Peyer's patch (tissue), 4 donors: Measurements from ENCODE around the gene TSKS. TPM values are rescaled to one million over a fixed set of nuclear protein-coding genes. Genes with fewer than 3 reads are reported as not detected.

Experiments
- DNase-seq, 3 donors: peaks; one replicate each; pipeline ENCODE4 v3.0.0-alpha.2; 2017 to 2019
- H3K27ac ChIP-seq, 4 donors: fragments of 200-600 bp; sonication (generic); one replicate each; pipeline ENCODE4 v1.5.1; 2016 to 2019
- H3K27me3 ChIP-seq, 2 donors: fragments of 200-600 bp; sonication (generic); one replicate each; pipeline ENCODE4 v1.5.1; 2019
- H3K36me3 ChIP-seq, 3 donors: fragments of 200-600 bp; sonication (generic); one replicate each; pipeline ENCODE4 v1.5.1; 2016 to 2019
- H3K4me1 ChIP-seq, 4 donors: fragments of 200-600 bp; sonication (generic); one replicate each; pipeline ENCODE4 v1.5.1; 2016 to 2019
- H3K4me3 ChIP-seq, 4 donors: fragments of 200-600 bp; sonication (generic); 1 replicate in 3 of 4; 2 replicates in 1 of 4; pipeline ENCODE4 v1.5.1; 2016 to 2019; ENCODE audit warnings: mild to moderate bottlenecking in 1 of 4
- H3K9me3 ChIP-seq, 4 donors: fragments of 200-600 bp; sonication (generic); one replicate each; pipeline ENCODE4 v1.5.1; 2016 to 2019; ENCODE audit warnings: mild to moderate bottlenecking in 1 of 4
- POLR2A ChIP-seq, 2 donors: fragments of 450-650 bp; IDR thresholded peaks; one replicate each; pipeline ENCODE4 v1.5.1; 2017; ENCODE audit warnings: antibody characterized with exemption in 2 of 2, mild to moderate bottlenecking in 2 of 2, moderate library complexity in 2 of 2
- small RNA-seq, 2 donors: library from RNA; depleted of rRNA; stranded (forward); fragments of <200 nt; gene quantifications; one replicate each; pipeline ENCODE3, GENCODE V24; 2016
- total RNA-seq, 4 donors: library from RNA; depleted of rRNA; stranded (reverse); fragments of >200 nt; gene quantifications; one replicate each; pipeline ENCODE4 v1.1.0, GENCODE V29; 2016
- TF ChIP-seq, protein P1 (sequence below), 6 experiments: fragments of 450-650 bp in 4 of 6; fragments of 200-600 bp in 2 of 6; sonication (generic) in 1 of 6; IDR thresholded peaks; one replicate each; pipeline ENCODE4 v1.5.1; 2017 to 2019; ENCODE audit warnings: antibody characterized with exemption in 6 of 6, mild to moderate bottlenecking in 3 of 6, moderate library complexity in 1 of 6

The TSKS gene
- total RNA-seq, 4 donors from 2014 or later = not detected

DNA sequence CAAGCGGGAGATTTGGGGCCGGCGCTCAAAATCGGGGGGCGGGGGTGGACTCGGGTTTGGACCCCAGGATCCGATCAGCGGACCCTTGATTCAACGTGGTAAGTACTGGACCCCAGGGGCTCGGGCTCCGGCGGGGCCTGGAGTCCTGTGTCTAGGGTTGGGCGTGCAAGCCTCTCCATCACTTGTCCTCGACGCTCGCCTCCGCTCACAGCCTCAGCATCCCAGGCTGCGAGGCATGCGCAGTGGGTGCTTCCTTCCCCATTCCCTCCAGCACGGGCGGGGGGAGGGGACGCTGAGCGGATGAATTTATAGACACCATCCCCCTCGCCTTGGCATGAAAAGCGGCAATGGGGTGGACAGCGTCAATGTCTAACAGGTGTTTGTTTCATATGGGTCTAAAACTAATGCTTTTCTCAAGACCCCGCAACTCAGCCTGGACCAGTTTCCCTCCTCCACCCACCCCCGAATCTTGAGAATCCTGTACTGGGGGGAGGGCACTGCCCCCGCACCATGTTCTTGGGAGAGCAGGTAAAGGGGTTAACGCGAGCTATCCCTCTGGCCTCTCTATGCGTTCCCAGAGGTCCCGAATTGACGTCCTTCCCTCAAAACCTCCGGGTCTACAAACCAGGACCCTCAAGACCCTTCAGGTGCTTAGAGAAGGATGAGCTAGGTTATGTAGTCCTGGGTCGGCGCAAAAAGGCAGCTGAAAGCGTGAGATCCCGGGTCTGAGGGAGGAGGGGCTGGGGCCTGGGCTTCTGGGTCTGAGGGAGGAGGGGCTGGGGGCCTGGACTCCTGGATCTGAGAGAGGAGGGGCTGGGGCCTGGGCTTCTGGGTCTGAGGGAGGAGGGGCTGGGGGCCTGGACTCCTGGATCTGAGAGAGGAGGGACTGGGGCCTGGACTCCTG lies 71.6 kb downstream of the TSKS start:
- peak overlapping the region in 1 of 4 donors; percentile 31 for H3K27ac ChIP-seq
- peaks cover 0 to 18% (median 0%) of the 10 kb centered on the region in 3 donors for H3K36me3 ChIP-seq
- H3K9me3 ChIP-seq = no peaks in the 10 kb centered on the region
- peak overlapping the region; percentile 29 to 47 (median 40) for H3K4me3 ChIP-seq
- peaks cover 0 to 15% of the 10 kb centered on the region in 2 donors for H3K27me3 ChIP-seq
- TF ChIP-seq, protein P1, sequence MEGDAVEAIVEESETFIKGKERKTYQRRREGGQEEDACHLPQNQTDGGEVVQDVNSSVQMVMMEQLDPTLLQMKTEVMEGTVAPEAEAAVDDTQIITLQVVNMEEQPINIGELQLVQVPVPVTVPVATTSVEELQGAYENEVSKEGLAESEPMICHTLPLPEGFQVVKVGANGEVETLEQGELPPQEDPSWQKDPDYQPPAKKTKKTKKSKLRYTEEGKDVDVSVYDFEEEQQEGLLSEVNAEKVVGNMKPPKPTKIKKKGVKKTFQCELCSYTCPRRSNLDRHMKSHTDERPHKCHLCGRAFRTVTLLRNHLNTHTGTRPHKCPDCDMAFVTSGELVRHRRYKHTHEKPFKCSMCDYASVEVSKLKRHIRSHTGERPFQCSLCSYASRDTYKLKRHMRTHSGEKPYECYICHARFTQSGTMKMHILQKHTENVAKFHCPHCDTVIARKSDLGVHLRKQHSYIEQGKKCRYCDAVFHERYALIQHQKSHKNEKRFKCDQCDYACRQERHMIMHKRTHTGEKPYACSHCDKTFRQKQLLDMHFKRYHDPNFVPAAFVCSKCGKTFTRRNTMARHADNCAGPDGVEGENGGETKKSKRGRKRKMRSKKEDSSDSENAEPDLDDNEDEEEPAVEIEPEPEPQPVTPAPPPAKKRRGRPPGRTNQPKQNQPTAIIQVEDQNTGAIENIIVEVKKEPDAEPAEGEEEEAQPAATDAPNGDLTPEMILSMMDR (IDR thresholded peaks at IDR 0.05) = no peak
- TF ChIP-seq POLR2A (IDR thresholded peaks at IDR 0.05) = no peak
- H3K4me1 ChIP-seq = peaks cover 0 to 29% (median 14%) of the 10 kb centered on the region in 4 donors
- peak in 1 of 3 donors; percentile 43 for DNase-seq

DNA sequence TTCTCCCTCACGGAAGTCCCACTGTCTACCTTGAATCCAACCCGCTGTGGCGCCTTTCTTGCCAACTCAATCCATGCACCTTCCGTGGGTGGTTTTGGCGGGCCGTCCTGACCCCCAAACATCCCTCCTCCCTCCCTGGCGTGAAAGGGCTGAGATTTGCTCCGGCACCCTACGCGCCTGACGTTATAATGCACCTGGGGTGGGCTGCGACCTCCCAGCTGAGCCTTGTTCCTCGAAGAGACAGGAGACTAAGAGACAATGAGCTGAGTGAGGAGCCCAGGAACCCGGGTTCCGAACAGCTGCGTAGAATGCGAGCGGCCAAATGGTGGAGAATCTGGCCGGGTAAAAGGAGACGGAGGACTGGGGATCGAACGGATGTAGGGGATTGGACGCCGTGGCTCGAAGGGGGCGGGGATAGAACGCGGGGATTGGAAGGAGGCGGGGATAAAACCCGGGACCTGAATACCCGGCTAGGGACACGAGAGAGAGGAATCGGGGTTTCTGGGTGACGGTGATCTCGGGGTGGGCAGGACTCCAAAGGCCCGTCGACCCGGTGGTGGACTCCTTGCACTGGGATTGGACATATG lies 72.4 kb downstream of the TSKS start, which contains the start of gene CPT1C:
Gene CPT1C, plus strand, starts transcription at position 461 of the 587 bp plus-strand sequence. CDS start 1,137 bp downstream, outside the sequence.
- H3K4me3 ChIP-seq = peak within 1 kb of the TSS; percentile 29 to 47 (median 40)
- H3K4me1 ChIP-seq = peaks cover 0 to 29% (median 14%) of the 10 kb centered on the region in 4 donors
- H3K27ac ChIP-seq = peak within 1 kb of the TSS in 3 of 4 donors; percentile 9 to 46 (median 31)
- H3K27me3 ChIP-seq = peaks cover 0 to 15% of the 10 kb centered on the region in 2 donors
- TF ChIP-seq, protein P1 (IDR thresholded peaks at IDR 0.05) = no peak
- no peak for TF ChIP-seq POLR2A (IDR thresholded peaks at IDR 0.05)
- no peaks in the 10 kb centered on the region for H3K9me3 ChIP-seq
- DNase-seq = peak; percentile 45 to 80 (median 74)
- peaks cover 0 to 25% (median 0%) of the 10 kb centered on the region in 3 donors for H3K36me3 ChIP-seq

DNA sequence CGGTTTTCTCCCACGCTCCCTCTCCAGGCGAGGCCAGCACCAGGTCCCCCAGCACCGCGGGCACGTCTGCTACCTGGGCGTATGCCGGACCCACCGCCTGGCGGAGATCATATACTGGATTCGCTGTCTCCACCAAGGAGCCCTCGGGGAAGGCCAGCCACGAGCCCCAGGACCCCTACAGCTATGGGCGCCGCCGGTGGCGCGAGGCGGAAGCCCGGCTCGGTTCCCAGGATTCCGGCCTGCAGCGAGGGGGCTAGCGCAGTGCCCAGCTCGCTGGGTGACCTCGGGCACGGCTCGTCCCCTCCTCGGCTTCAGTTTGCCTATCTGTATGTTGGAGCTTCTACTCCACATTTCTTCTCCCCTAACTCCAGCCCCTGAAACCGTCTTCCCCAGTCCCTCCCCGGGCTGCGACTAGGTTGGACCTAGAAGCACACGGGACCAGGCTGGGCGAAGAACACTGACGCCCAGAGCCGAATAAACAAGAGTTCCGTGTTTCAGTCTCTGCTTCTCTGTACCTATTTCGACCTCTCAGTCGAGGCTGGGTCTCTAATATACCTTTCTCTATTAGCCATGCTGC lies 72.9 kb downstream of the TSKS start:
- DNase-seq = no peak
- Histone ChIP-seq H3K4me3 (peak overlapping the region; percentile 29 to 47 (median 40)), H3K36me3 (peaks cover 0 to 31% (median 0%) of the 10 kb centered on the region in 3 donors), H3K27ac (peak overlapping the region in 3 of 4 donors; percentile 9 to 46 (median 31)), H3K4me1 (peaks cover 0 to 29% (median 14%) of the 10 kb centered on the region in 4 donors), H3K27me3 (peaks cover 0 to 15% of the 10 kb centered on the region in 2 donors), H3K9me3 (no peaks in the 10 kb centered on the region)
- TF ChIP-seq POLR2A (IDR thresholded peaks at IDR 0.05) = no peak
- TF ChIP-seq, protein P1 (IDR thresholded peaks at IDR 0.05) = peak in 1 of 6 experiments; percentile 0

Small RNA genes within 50 kb of the gene (small RNA-seq; reads per million reads assigned to genes)
- gene MIR6799 = 0 reads per million in 2 donors
- gene RNU6-841P = 0 reads per million in 2 donors

Other genes starting within 250 kb of the TSKS start
- gene RCN3, start 235.3 kb downstream of the TSKS start, total RNA-seq = 100 to 1,000 TPM in 3 of 4 donors, 10 to 100 TPM in 1; 78.6 to 199 (median 151) TPM
- 10 to 100 TPM; 73.4 to 86.7 (median 80.9) TPM for gene NOSIP, start 182.8 kb downstream of the TSKS start, total RNA-seq
- 10 to 100 TPM in 3 of 4 donors, 1 to 10 TPM in 1; 1.7 to 20.8 (median 13.1) TPM for gene PRRG2, start 182.0 kb downstream of the TSKS start, total RNA-seq
- gene PRR12, start 172.1 kb downstream of the TSKS start, total RNA-seq = 10 to 100 TPM; 13.5 to 39.6 (median 28.1) TPM
- gene RRAS, start 123.2 kb downstream of the TSKS start, total RNA-seq = 10 to 100 TPM; 17.2 to 48.0 (median 32.4) TPM
- gene SCAF1, start 121.1 kb downstream of the TSKS start, total RNA-seq = 10 to 100 TPM; 25.2 to 49.8 (median 44.0) TPM
- gene IRF3, start 97.4 kb downstream of the TSKS start, total RNA-seq = 100 to 1,000 TPM in 3 of 4 donors, 10 to 100 TPM in 1; 98.6 to 131 (median 120) TPM
- 10 to 100 TPM in 3 of 4 donors, 1 to 10 TPM in 1; 5.3 to 28.9 (median 12.2) TPM for gene BCL2L12, start 97.4 kb downstream of the TSKS start, total RNA-seq
- 100 to 1,000 TPM in 1 of 4 donors, 10 to 100 TPM in 3; 46.9 to 185 (median 80.0) TPM for gene PRMT1, start 86.0 kb downstream of the TSKS start, total RNA-seq
- gene ADM5, start 73.7 kb downstream of the TSKS start, total RNA-seq = 1 to 10 TPM in 2 of 4 donors, not detected in 2; 4.4 to 9.1 TPM
- gene CPT1C, start 72.2 kb downstream of the TSKS start, total RNA-seq = 10 to 100 TPM in 1 of 4 donors, 1 to 10 TPM in 2, not detected in 1; 3.0 to 12.4 (median 5.6) TPM
- gene AP2A1, start 3.7 kb upstream of the TSKS start, total RNA-seq = 100 to 1,000 TPM in 1 of 4 donors, 10 to 100 TPM in 3; 57.8 to 102 (median 85.1) TPM
- 10 to 100 TPM in 3 of 4 donors, 1 to 10 TPM in 1; 4.1 to 13.8 (median 12.3) TPM for gene FUZ, start 50.0 kb upstream of the TSKS start, total RNA-seq
- 10 to 100 TPM; 29.7 to 57.7 (median 41.8) TPM for gene MED25, start 55.0 kb upstream of the TSKS start, total RNA-seq
- gene PTOV1, start 87.9 kb upstream of the TSKS start, total RNA-seq = 100 to 1,000 TPM in 2 of 4 donors, 10 to 100 TPM in 2; 80.0 to 153 (median 95.9) TPM
- 100 to 1,000 TPM in 3 of 4 donors, 10 to 100 TPM in 1; 58.7 to 235 (median 118) TPM for gene PNKP, start 104.3 kb upstream of the TSKS start, total RNA-seq
- gene AKT1S1, start 114.0 kb upstream of the TSKS start, total RNA-seq = 10 to 100 TPM; 17.2 to 30.5 (median 23.3) TPM
- gene TBC1D17, start 114.4 kb upstream of the TSKS start, total RNA-seq = 10 to 100 TPM; 22.8 to 83.3 (median 62.1) TPM
- gene IL4I1, start 133.6 kb upstream of the TSKS start, total RNA-seq = not detected
- gene ATF5, start 165.9 kb upstream of the TSKS start, total RNA-seq = 10 to 100 TPM in 3 of 4 donors, 1 to 10 TPM in 1; 3.3 to 21.4 (median 18.2) TPM
- 10 to 100 TPM; 40.0 to 54.5 (median 46.0) TPM for gene NUP62, start 166.2 kb upstream of the TSKS start, total RNA-seq
- gene SIGLEC11, start 197.9 kb upstream of the TSKS start, total RNA-seq = 1 to 10 TPM in 1 of 4 donors, under 1 TPM in 1, not detected in 2; 0.94 to 1.7 TPM